ENCODE measurements around the gene ARID1A. TPM values are rescaled to one million over a fixed set of nuclear protein-coding genes. Genes with fewer than 3 reads are reported as not detected.
"Not testable (repeated sequence)": the region's sequence is repeated elsewhere in the genome, so short reads cannot be mapped to it uniquely, and the experiment has no call there.

ARID1A gene
- total and polyA plus RNA-seq, 2 of the 4 experiments (the other 2 are of a cell fraction): 14.0 to 40.7 TPM

- CTCF ChIA-PET: interaction anchor here (1.3 kb wide), 1 partner anchor 12 kb away, joined by 3 read pairs; no protein-coding TSS in a partner anchor
- peaks cover 44% of the 10 kb centered on the region for H3K4me1 ChIP-seq (ENCODE audit: control insufficient read depth, insufficient read depth, low read length)
- H4K5ac ChIP-seq (ENCODE audit: low read depth, low read length); H4K91ac ChIP-seq (ENCODE audit: insufficient read depth, low read depth, low read length); H2BK20ac ChIP-seq (ENCODE audit: low read depth, low read length); intact Hi-C loops (cut with micrococcal nuclease); H2AFZ ChIP-seq (replicated peaks; ENCODE audit: low read length, poor library complexity); dilution Hi-C loops (cut with HindIII; ENCODE audit: low sequenced_read_pairs, unreplicated experiment); H3K23ac ChIP-seq (ENCODE audit: low read depth, low read length); H2BK15ac ChIP-seq (ENCODE audit: low read depth, low read length); in situ Hi-C loops (cut with MboI; ENCODE audit: low sequenced_read_pairs); BruUV-seq (replicated peaks); H3K27me3 ChIP-seq (ENCODE audit: control insufficient read depth, insufficient read depth, low read length); H3K9ac ChIP-seq (ENCODE audit: low read depth, low read length); H3K4me3 ChIP-seq (ENCODE audit: insufficient read depth, low read depth, low read length); H3K27ac ChIP-seq (ENCODE audit: insufficient read depth, low read length); H2AK9ac ChIP-seq (replicated peaks; ENCODE audit: low read depth, low read length, poor library complexity); H3K36me3 ChIP-seq (ENCODE audit: control insufficient read depth, insufficient read depth, low read length); H3K14ac ChIP-seq (replicated peaks; ENCODE audit: low read depth, low read length); POLR2A ChIA-PET (ENCODE audit: unreplicated experiment); H2BK120ac ChIP-seq (ENCODE audit: low read depth, low read length); H3K9me3 ChIP-seq (ENCODE audit: control insufficient read depth, insufficient read depth, low read length); H3K4ac ChIP-seq (ENCODE audit: low read depth, low read length); ATAC-seq (ENCODE audit: low read depth); DNase-seq; H2AK5ac ChIP-seq (ENCODE audit: low read depth, low read length); H3K56ac ChIP-seq (ENCODE audit: extremely low read depth, insufficient read depth, low read length): not testable (repeated sequence)
- H4K20me1 ChIP-seq (ENCODE audit: insufficient read depth, low read length): peaks cover 92% of the 10 kb centered on the region
- peak overlapping the region; percentile 69; the same call in 1 of the 2 replicates for H3K4me2 ChIP-seq (ENCODE audit: low read depth, low read length)
- H3K18ac ChIP-seq (ENCODE audit: low read depth, low read length): peak overlapping the region; percentile 12; the same call in 1 of the 2 replicates
- peaks cover 4 to 68% of the 10 kb centered on the region in 2 experiments; a peak in 3 of 4 replicates for H3K79me1 ChIP-seq (ENCODE audit: low read depth in 1 of 2, low read length in 2 of 2)
- H3K9me1 ChIP-seq (ENCODE audit: insufficient read depth, low read length): peaks cover 36% of the 10 kb centered on the region
- peak overlapping the region; percentile 52 for H2BK5ac ChIP-seq (ENCODE audit: low read depth, low read length, poor library complexity, severe bottlenecking)
- H4K8ac ChIP-seq (ENCODE audit: low read depth in 2 of 2, low read length in 2 of 2): 0 out of 4 replicates have a peak overlapping the region, but pooled peaks of 1 of the 2 experiments have one; percentile 20
- no CpG with 5 or more reads among the region's 4 CpGs for WGBS, 2 experiments (ENCODE audit: extremely low coverage in 2 of 2, insufficient read length in 1 of 2)
These were observed 9.4 kb downstream of the ARID1A start for GRCh38 chr1:26705227-26705626.
